H9 (cell line): Measurements from ENCODE around the gene LYRM2. TPM values are rescaled to one million over a fixed set of nuclear protein-coding genes. Genes with fewer than 3 reads are reported as not detected.

Experiments
- DNase-seq: peaks from one replicate; pipeline ENCODE4 v3.0.0-alpha.2; 2017
- H2AFZ ChIP-seq: one replicate; pipeline ENCODE4 v1.6.1; 2013; ENCODE audit warnings: mild to moderate bottlenecking, low read length, control low read depth, moderate library complexity
- H2AK5ac ChIP-seq: 2 replicates; pipeline ENCODE4 v1.6.1; 2013; ENCODE audit warnings: low read length, control low read depth, mixed read lengths; ENCODE audit not compliant: insufficient read length
- H2BK120ac ChIP-seq: one replicate; pipeline ENCODE4 v1.6.1; 2013; ENCODE audit warnings: low read depth, mild to moderate bottlenecking, low read length, control low read depth, inconsistent platforms; ENCODE audit not compliant: poor library complexity, severe bottlenecking
- H2BK12ac ChIP-seq: 2 replicates; pipeline ENCODE4 v1.6.1; 2013; ENCODE audit warnings: low read length, control low read depth, mixed read lengths, low read depth; ENCODE audit not compliant: insufficient read length
- H2BK15ac ChIP-seq: 2 replicates; pipeline ENCODE4 v1.6.1; 2013; ENCODE audit warnings: low read depth, low read length, control low read depth
- H2BK20ac ChIP-seq: one replicate; pipeline ENCODE4 v1.6.1; 2013; ENCODE audit warnings: low read depth, mild to moderate bottlenecking, low read length, control low read depth, inconsistent platforms; ENCODE audit not compliant: poor library complexity, severe bottlenecking
- H2BK5ac ChIP-seq: 2 replicates; pipeline ENCODE4 v1.6.1; 2013; ENCODE audit warnings: low read length, control low read depth, mixed read lengths; ENCODE audit not compliant: insufficient read length
- H3K14ac ChIP-seq: 2 replicates; pipeline ENCODE4 v1.6.1; 2013; ENCODE audit warnings: low read length, control low read depth; ENCODE audit not compliant: insufficient read depth
- H3K18ac ChIP-seq: 2 replicates; pipeline ENCODE4 v1.6.1; 2013; ENCODE audit warnings: low read depth, mild to moderate bottlenecking, mixed read lengths, low read length, control low read depth; ENCODE audit not compliant: insufficient read length
- H3K23ac ChIP-seq: 2 replicates; pipeline ENCODE4 v1.6.1; 2013; ENCODE audit warnings: low read length, control low read depth, mixed read lengths, low read depth; ENCODE audit not compliant: insufficient read length
- H3K23me2 ChIP-seq: 2 replicates; pipeline ENCODE4 v1.6.1; 2013; ENCODE audit warnings: low read depth, mild to moderate bottlenecking, mixed read lengths, low read length, control low read depth; ENCODE audit not compliant: insufficient read length, poor library complexity, severe bottlenecking
- H3K27ac ChIP-seq: 2 replicates; pipeline ENCODE4 v1.5.1; 2013; ENCODE audit warnings: low read length, control low read depth, mixed read lengths, low read depth; ENCODE audit not compliant: insufficient read length
- H3K27me3 ChIP-seq: 2 replicates; pipeline ENCODE4 v1.6.1; 2013; ENCODE audit warnings: low read length, control low read depth, inconsistent platforms; ENCODE audit not compliant: insufficient read depth
- H3K4ac ChIP-seq: 2 replicates; pipeline ENCODE4 v1.6.1; 2013; ENCODE audit warnings: low read depth, mild to moderate bottlenecking, control low read depth, inconsistent platforms, low read length, moderate library complexity
- H3K4me1 ChIP-seq: 2 replicates; pipeline ENCODE4 v1.6.1; 2013; ENCODE audit warnings: low read length, control low read depth, inconsistent platforms; ENCODE audit not compliant: insufficient read depth
- H3K4me2 ChIP-seq: 2 replicates; pipeline ENCODE4 v1.6.1; 2013; ENCODE audit warnings: low read length, control low read depth, mixed read lengths; ENCODE audit not compliant: insufficient read length, insufficient read depth
- H3K56ac ChIP-seq: 2 replicates; pipeline ENCODE4 v1.6.1; 2013; ENCODE audit warnings: low read depth, mild to moderate bottlenecking, mixed read lengths, low read length, control low read depth; ENCODE audit not compliant: insufficient read length
- H3K79me1 ChIP-seq: 2 replicates; pipeline ENCODE4 v1.6.1; 2013; ENCODE audit warnings: low read depth, mild to moderate bottlenecking, moderate library complexity, low read length, control low read depth, inconsistent platforms; ENCODE audit not compliant: insufficient read depth, poor library complexity, severe bottlenecking
- H3K79me2 ChIP-seq: 2 replicates; pipeline ENCODE4 v1.6.1; 2013; ENCODE audit warnings: low read length, control low read depth, inconsistent platforms; ENCODE audit not compliant: insufficient read depth
- H3K9ac ChIP-seq: 2 replicates; pipeline ENCODE4 v1.6.1; 2013; ENCODE audit warnings: low read length, control low read depth, mixed read lengths; ENCODE audit not compliant: insufficient read length; ENCODE audit errors: extremely low read depth
- H3K9me3 ChIP-seq: one replicate; pipeline ENCODE4 v1.6.1; 2013; ENCODE audit warnings: low read depth, low read length, inconsistent platforms; ENCODE audit not compliant: control insufficient read depth
- H3T11ph ChIP-seq: one replicate; pipeline ENCODE4 v1.6.1; 2013; ENCODE audit warnings: mild to moderate bottlenecking, low read length, control low read depth, inconsistent platforms
- H4K20me1 ChIP-seq: one replicate; pipeline ENCODE4 v1.6.1; 2013; ENCODE audit not compliant: control insufficient read depth, insufficient read length, insufficient read depth
- H4K5ac ChIP-seq: 2 replicates; pipeline ENCODE4 v1.6.1; 2013; ENCODE audit warnings: low read depth, mild to moderate bottlenecking, mixed read lengths, low read length, control low read depth; ENCODE audit not compliant: insufficient read length
- H4K8ac ChIP-seq: replicated peaks from 2 replicates; pipeline ENCODE4 v1.6.1; 2013; ENCODE audit warnings: low read length, control low read depth, mixed read lengths, low read depth; ENCODE audit not compliant: insufficient read length
- H4K91ac ChIP-seq: 2 replicates; pipeline ENCODE4 v1.6.1; 2013; ENCODE audit warnings: low read depth, mild to moderate bottlenecking, moderate library complexity, mixed read lengths, low read length, control low read depth; ENCODE audit not compliant: insufficient read length
- H3K27ac Mint-ChIP-seq, 3 experiments: 2 replicates in 2 of 3; 3 replicates in 1 of 3; pipeline ENCODE4 v1.8.0; 2020 to 2021; ENCODE audit warnings: mixed read lengths in 3 of 3, mild to moderate bottlenecking in 1 of 3, moderate library complexity in 1 of 3
- H3K27me3 Mint-ChIP-seq: 2 replicates; pipeline ENCODE4 v1.8.0; 2021; ENCODE audit warnings: low read depth, mild to moderate bottlenecking, moderate library complexity, mixed read lengths
- H3K36me3 Mint-ChIP-seq, 3 experiments: 2 replicates in 2 of 3; 3 replicates in 1 of 3; pipeline ENCODE4 v1.8.0; 2020 to 2021; ENCODE audit warnings: low read depth in 3 of 3, mixed read lengths in 3 of 3; ENCODE audit not compliant: insufficient read depth in 1 of 3
- H3K4me1 Mint-ChIP-seq, 2 experiments: 2 replicates each; pipeline ENCODE4 v1.8.0; 2020; ENCODE audit warnings: mixed read lengths in 2 of 2
- H3K4me3 Mint-ChIP-seq, 2 experiments: 2 replicates in 1 of 2; 3 replicates in 1 of 2; pipeline ENCODE4 v1.8.0; 2020 to 2021; ENCODE audit warnings: mild to moderate bottlenecking in 2 of 2, mixed read lengths in 2 of 2, moderate library complexity in 1 of 2
- H3K9me3 Mint-ChIP-seq, 2 experiments: 2 replicates in 1 of 2; 3 replicates in 1 of 2; pipeline ENCODE4 v1.8.0; 2020; ENCODE audit warnings: mild to moderate bottlenecking in 2 of 2, mixed read lengths in 2 of 2, moderate library complexity in 1 of 2
- CTCF ChIP-seq: fragments of 200-600 bp; sonication (generic); conservative IDR thresholded peaks from 3 replicates; pipeline ENCODE4 v1.8.0; 2021; ENCODE audit warnings: antibody characterized with exemption, mild to moderate bottlenecking
- WGBS: extraction: QIAGEN DNeasy Blood & Tissue Kit; methylation state at CpG from one replicate; pipeline ENCODE4 v1.1.7; 2013; ENCODE audit warnings: missing lambda C conversion rate, low lambda C conversion rate, mixed read lengths; ENCODE audit not compliant: insufficient read length; ENCODE audit errors: extremely low coverage; 5-methylcytosine and 5-hydroxymethylcytosine counted together
- total RNA-seq: library from RNA; stranded (reverse); gene quantifications from 2 replicates; pipeline ENCODE4 v1.2.1, GENCODE V29; 2021

Gene LYRM2
- total RNA-seq, 1 experiment from 2014 or later, result 29.8 TPM

GRCh38 chr6:89670935-89671565, 32.5 kb upstream of the LYRM2 start:
- DNase-seq, result no peak
- Mint-ChIP-seq H3K36me3 (peaks cover 65 to 81% (median 75%) of the 10 kb centered on the region in 3 experiments), H3K27ac (peak overlapping the region; percentile 85 to 94 (median 88))

More at GRCh38 chr6:89670935-89671565, 32.5 kb upstream of the LYRM2 start:
- H3K14ac ChIP-seq, result no peak overlapping the region
- H2BK5ac ChIP-seq, result peak overlapping the region; percentile 45
- no peak overlapping the region for H2BK120ac ChIP-seq
- H4K8ac ChIP-seq, result no peak overlapping the region
- no peaks in the 10 kb centered on the region for H3K9me3 ChIP-seq
- no peak overlapping the region for H4K5ac ChIP-seq
- H3K79me1 ChIP-seq, result no peaks in the 10 kb centered on the region
- no peak for TF ChIP-seq CTCF
- no CpG with 5 or more reads among the region's 7 CpGs for WGBS
- H3K27me3 ChIP-seq, result no peaks in the 10 kb centered on the region
- no peak overlapping the region for H2BK12ac ChIP-seq
- H3K4me2 ChIP-seq, result no peak overlapping the region
- no peak overlapping the region for H3K4me3 Mint-ChIP-seq
- H3T11ph ChIP-seq, result no peak overlapping the region
- H3K9me3 Mint-ChIP-seq, result no peaks in the 10 kb centered on the region
- no peak overlapping the region for H2AFZ ChIP-seq
- no peak overlapping the region for H4K91ac ChIP-seq
- no peaks in the 10 kb centered on the region for H3K23me2 ChIP-seq
- H3K4me1 ChIP-seq, result peaks cover 8% of the 10 kb centered on the region
- peaks cover 25 to 32% of the 10 kb centered on the region in 2 experiments for H3K4me1 Mint-ChIP-seq
- peak overlapping the region; percentile 42 for H2AK5ac ChIP-seq
- H3K27me3 Mint-ChIP-seq, result no peaks in the 10 kb centered on the region
- no peak overlapping the region for H2BK15ac ChIP-seq
- H3K56ac ChIP-seq, result no peak overlapping the region
- no peak overlapping the region for H3K9ac ChIP-seq
- no peak overlapping the region for H3K4ac ChIP-seq
- peak overlapping the region; percentile 64 for H3K27ac ChIP-seq
- no peak overlapping the region for H2BK20ac ChIP-seq
- no peak overlapping the region for H3K23ac ChIP-seq
- no peaks in the 10 kb centered on the region for H3K79me2 ChIP-seq
- no peaks in the 10 kb centered on the region for H4K20me1 ChIP-seq
- H3K18ac ChIP-seq, result no peak overlapping the region
